Measurements from ENCODE around the gene SEMA4G.

- TF ChIP-seq, protein P1, sequence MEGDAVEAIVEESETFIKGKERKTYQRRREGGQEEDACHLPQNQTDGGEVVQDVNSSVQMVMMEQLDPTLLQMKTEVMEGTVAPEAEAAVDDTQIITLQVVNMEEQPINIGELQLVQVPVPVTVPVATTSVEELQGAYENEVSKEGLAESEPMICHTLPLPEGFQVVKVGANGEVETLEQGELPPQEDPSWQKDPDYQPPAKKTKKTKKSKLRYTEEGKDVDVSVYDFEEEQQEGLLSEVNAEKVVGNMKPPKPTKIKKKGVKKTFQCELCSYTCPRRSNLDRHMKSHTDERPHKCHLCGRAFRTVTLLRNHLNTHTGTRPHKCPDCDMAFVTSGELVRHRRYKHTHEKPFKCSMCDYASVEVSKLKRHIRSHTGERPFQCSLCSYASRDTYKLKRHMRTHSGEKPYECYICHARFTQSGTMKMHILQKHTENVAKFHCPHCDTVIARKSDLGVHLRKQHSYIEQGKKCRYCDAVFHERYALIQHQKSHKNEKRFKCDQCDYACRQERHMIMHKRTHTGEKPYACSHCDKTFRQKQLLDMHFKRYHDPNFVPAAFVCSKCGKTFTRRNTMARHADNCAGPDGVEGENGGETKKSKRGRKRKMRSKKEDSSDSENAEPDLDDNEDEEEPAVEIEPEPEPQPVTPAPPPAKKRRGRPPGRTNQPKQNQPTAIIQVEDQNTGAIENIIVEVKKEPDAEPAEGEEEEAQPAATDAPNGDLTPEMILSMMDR (IDR thresholded peaks at IDR 0.05; ENCODE audit: low read length) = no peak
- TF ChIP-seq EZH2 (optimal IDR thresholded peaks at IDR 0.05; ENCODE audit: low read depth, low read length) = no peak
Measured at GRCh38 chr10:101000127-101000914, 31.0 kb downstream of the SEMA4G start.
